MM.1S (cell line): Measurements from ENCODE around the gene PRKAR1B.

Experiments
- EZH2 ChIP-seq: fragments of 300-600 bp; sonication (generic); optimal IDR thresholded peaks from 2 replicates; pipeline ENCODE3; 2017; ENCODE audit warnings: low read depth, mild to moderate bottlenecking, antibody characterized with exemption, low read length, mixed read lengths
- EZH2phosphoT487 ChIP-seq: fragments of 300-600 bp; sonication (generic); IDR thresholded peaks from 2 replicates; pipeline ENCODE4 v1.6.1; 2018; ENCODE audit warnings: antibody characterized with exemption, low read length
- TF ChIP-seq, protein P1 (sequence below): fragments of 300-600 bp; sonication (generic); IDR thresholded peaks from 2 replicates; pipeline ENCODE4 v1.5.1; 2016; ENCODE audit warnings: antibody characterized with exemption, low read length, mixed read lengths

- TF ChIP-seq, protein P1, sequence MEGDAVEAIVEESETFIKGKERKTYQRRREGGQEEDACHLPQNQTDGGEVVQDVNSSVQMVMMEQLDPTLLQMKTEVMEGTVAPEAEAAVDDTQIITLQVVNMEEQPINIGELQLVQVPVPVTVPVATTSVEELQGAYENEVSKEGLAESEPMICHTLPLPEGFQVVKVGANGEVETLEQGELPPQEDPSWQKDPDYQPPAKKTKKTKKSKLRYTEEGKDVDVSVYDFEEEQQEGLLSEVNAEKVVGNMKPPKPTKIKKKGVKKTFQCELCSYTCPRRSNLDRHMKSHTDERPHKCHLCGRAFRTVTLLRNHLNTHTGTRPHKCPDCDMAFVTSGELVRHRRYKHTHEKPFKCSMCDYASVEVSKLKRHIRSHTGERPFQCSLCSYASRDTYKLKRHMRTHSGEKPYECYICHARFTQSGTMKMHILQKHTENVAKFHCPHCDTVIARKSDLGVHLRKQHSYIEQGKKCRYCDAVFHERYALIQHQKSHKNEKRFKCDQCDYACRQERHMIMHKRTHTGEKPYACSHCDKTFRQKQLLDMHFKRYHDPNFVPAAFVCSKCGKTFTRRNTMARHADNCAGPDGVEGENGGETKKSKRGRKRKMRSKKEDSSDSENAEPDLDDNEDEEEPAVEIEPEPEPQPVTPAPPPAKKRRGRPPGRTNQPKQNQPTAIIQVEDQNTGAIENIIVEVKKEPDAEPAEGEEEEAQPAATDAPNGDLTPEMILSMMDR = no peak
- TF ChIP-seq EZH2 = no peak
- no peak for TF ChIP-seq EZH2phosphoT487
Measured at GRCh38 chr7:762885-763284, 35.8 kb upstream of the PRKAR1B start.
